Endothelial cell of umbilical vein (primary cell): ENCODE results near the gene DNAJC30. TPM values are rescaled to one million over a fixed set of nuclear protein-coding genes. Genes with fewer than 3 reads are reported as not detected.

Source experiments
- BruUV-seq: library from RNA; stranded (reverse); fragments of 400-500 nt; replicated peaks from 2 replicates; lab custom pipeline; 2021; lab: Mats Ljungman, UMichigan
- CTCF ChIA-PET: fragments of 300-600, 350-600 bp; sonication (Branson Sonifier 250); formaldehyde crosslinking; loops from one replicate; lab custom pipeline; 2021; ENCODE audit warnings: antibody characterized with exemption, inconsistent platforms; lab: Charles Lee
- POLR2A ChIA-PET: fragments of 300-600, 350-600 bp; sonication (Branson Sonifier 250); formaldehyde crosslinking; loops from one replicate; lab custom pipeline; 2021; ENCODE audit warnings: antibody characterized with exemption, inconsistent platforms; lab: Charles Lee
- DNase-seq: peaks from one replicate; pipeline ENCODE4 v3.0.0-alpha.2; 2011; ENCODE audit warnings: low read depth, low spot score
- FAIRE-seq: peaks from 2 replicates; lab custom pipeline; 2011; peaks lifted over from hg19 to GRCh38; lab: Jason Lieb, UNC
- H2AFZ ChIP-seq: 2 replicates; pipeline ENCODE4 v1.6.0; 2012; ENCODE audit warnings: low read depth, low read length, control low read depth, inconsistent platforms
- H3K27ac ChIP-seq: 2 replicates; pipeline ENCODE4 v1.5.1; 2011; ENCODE audit warnings: low read depth, mild to moderate bottlenecking, control low read depth, low read length, moderate library complexity; ENCODE audit not compliant: insufficient read depth
- H3K27me3 ChIP-seq, 2 experiments: 2 replicates each; pipeline versions ENCODE4 v1.6.0 to v1.6.1; 2011; ENCODE audit warnings: low read length in 2 of 2, mixed read lengths in 1 of 2; ENCODE audit not compliant: control insufficient read depth in 2 of 2, insufficient read depth in 2 of 2
- H3K36me3 ChIP-seq, 2 experiments: 2 replicates in 1 of 2; 3 replicates in 1 of 2; pipeline ENCODE4 v1.5.1; 2011; ENCODE audit warnings: low read length in 2 of 2, mild to moderate bottlenecking in 1 of 2, moderate library complexity in 1 of 2; ENCODE audit not compliant: control insufficient read depth in 2 of 2, insufficient read depth in 2 of 2; ENCODE audit errors: extremely low read depth in 1 of 2
- H3K4me1 ChIP-seq: 3 replicates; pipeline ENCODE4 v1.5.1; 2011; ENCODE audit warnings: mild to moderate bottlenecking, low read length; ENCODE audit not compliant: control insufficient read depth, insufficient read depth; ENCODE audit errors: extremely low read depth
- H3K4me2 ChIP-seq: 2 replicates; pipeline ENCODE4 v1.6.1; 2011; ENCODE audit warnings: low read length, control low read depth, mixed read lengths; ENCODE audit not compliant: insufficient read depth
- H3K4me3 ChIP-seq, 3 experiments: fragments of 200-600 bp in 1 of 3; sonication (generic), shearing (Covaris generic) in 1 of 3; replicated peaks in 1 of 3; 2 replicates each; pipeline ENCODE4 v1.5.1; 2011 to 2016; ENCODE audit warnings: control low read depth in 3 of 3, low read length in 3 of 3, mild to moderate bottlenecking in 2 of 3, inconsistent platforms in 1 of 3, low read depth in 1 of 3, moderate library complexity in 1 of 3; ENCODE audit not compliant: insufficient read depth in 1 of 3
- H3K79me2 ChIP-seq: 2 replicates; pipeline ENCODE4 v1.6.0; 2012; ENCODE audit warnings: low read length, inconsistent platforms; ENCODE audit not compliant: control insufficient read depth, insufficient read depth
- H3K9ac ChIP-seq: replicated peaks from 2 replicates; pipeline ENCODE3; 2011; ENCODE audit warnings: low read length, control low read depth; ENCODE audit not compliant: insufficient read depth; ENCODE audit errors: extremely low read depth
- H3K9me1 ChIP-seq: replicated peaks from 3 replicates; pipeline ENCODE4 v1.6.0; 2011; ENCODE audit warnings: mild to moderate bottlenecking, low read length; ENCODE audit not compliant: control insufficient read depth, insufficient read depth; ENCODE audit errors: extremely low read depth
- H3K9me3 ChIP-seq: replicated peaks from 2 replicates; pipeline ENCODE4 v1.5.1; 2012; ENCODE audit warnings: low read length, inconsistent platforms; ENCODE audit not compliant: control insufficient read depth, insufficient read depth
- H4K20me1 ChIP-seq: replicated peaks from 2 replicates; pipeline ENCODE3; 2011; ENCODE audit warnings: mild to moderate bottlenecking, low read length; ENCODE audit not compliant: control insufficient read depth, insufficient read depth; ENCODE audit errors: extremely low read depth
- CTCF ChIP-seq, 2 donors: IDR thresholded peaks; 1 replicate in 1 of 2; 2 replicates in 1 of 2; pipeline ENCODE4 v1.5.1; 2011; ENCODE audit warnings: low read length in 2 of 2, mild to moderate bottlenecking in 2 of 2, moderate library complexity in 2 of 2, control low read depth in 1 of 2, inconsistent platforms in 1 of 2, low read depth in 1 of 2; ENCODE audit not compliant: insufficient read depth in 1 of 2; ENCODE audit errors: extremely low read depth in 1 of 2
- EZH2 ChIP-seq: IDR thresholded peaks from 2 replicates; pipeline ENCODE4 v1.6.1; 2012; ENCODE audit warnings: borderline replicate concordance, low read depth, mild to moderate bottlenecking, moderate library complexity, low read length, inconsistent platforms; ENCODE audit not compliant: severe bottlenecking
- FOS ChIP-seq: IDR thresholded peaks from 2 replicates; pipeline ENCODE4 v1.6.1; 2011; ENCODE audit warnings: mild to moderate bottlenecking, low read length, moderate library complexity, borderline replicate concordance; ENCODE audit not compliant: insufficient read depth
- GATA2 ChIP-seq: IDR thresholded peaks from 2 replicates; pipeline ENCODE4 v1.7.0; 2011; ENCODE audit warnings: low read depth, mild to moderate bottlenecking, moderate library complexity, mixed read lengths, low read length; ENCODE audit not compliant: insufficient read length, insufficient read depth
- MYC ChIP-seq: IDR thresholded peaks from one replicate; pipeline ENCODE4 v1.6.1; 2011; ENCODE audit warnings: mild to moderate bottlenecking, low read depth, low read length
- POLR2A ChIP-seq: IDR thresholded peaks from 2 replicates; pipeline ENCODE4 v1.6.1; 2012; ENCODE audit warnings: low read depth, mild to moderate bottlenecking, control low read depth, low read length
- POLR2AphosphoS5 ChIP-seq: IDR thresholded peaks from 2 replicates; pipeline ENCODE4 v1.6.1; 2012; ENCODE audit warnings: low read depth, mild to moderate bottlenecking, control low read depth, low read length, moderate library complexity; ENCODE audit not compliant: insufficient read depth
- dilution Hi-C: fragments of 300-500 bp; cut with MboI; formaldehyde crosslinking; loops from one replicate; pipeline ENCODE4 v1.15.0; 2019; ENCODE audit warnings: low sequenced_read_pairs; ENCODE audit not compliant: extremely low pct_ligation_motif_present
- intact Hi-C: fragments of 100-400 bp; cut with micrococcal nuclease; formaldehyde crosslinking; loops from one replicate; pipeline ENCODE4 v1.10.0; 2022
- polyA plus RNA-seq, 4 experiments: library from polyadenylated mRNA; depleted of rRNA in 3 of 4; stranded (reverse) in 3 of 4; unstranded in 1 of 4; fragments of >200 nt; gene quantifications; 2 replicates each; pipeline versions ENCODE4 v1.2.1 to v1.2.3, GENCODE V29; 2011 to 2012; ENCODE audit warnings: missing spikeins in 1 of 4
- total RNA-seq: library from RNA; stranded (reverse); gene quantifications from 2 replicates; pipeline ENCODE4 v1.2.3, GENCODE V29; 2021
- TF ChIP-seq, protein P1 (sequence below): IDR thresholded peaks from 2 replicates; pipeline ENCODE4 v1.6.1; 2011; ENCODE audit not compliant: insufficient read depth, insufficient read length

DNAJC30 gene
- total and polyA plus RNA-seq, 2 donors (not counting 3 experiments of a cell fraction or from before 2014, with no cell fraction given), result 10.6 to 11.9 TPM

- TF ChIP-seq GATA2 (no peak), EZH2 (no peak), POLR2A (no peak), POLR2AphosphoS5 (no peak), CTCF (IDR thresholded peaks at IDR 0.05; ENCODE audit: extremely low read depth in 1 of 2, insufficient read depth in 1 of 2, low read depth in 1 of 2, low read length in 2 of 2) (no peak), FOS (no peak), MYC (no peak)
- TF ChIP-seq, protein P1, sequence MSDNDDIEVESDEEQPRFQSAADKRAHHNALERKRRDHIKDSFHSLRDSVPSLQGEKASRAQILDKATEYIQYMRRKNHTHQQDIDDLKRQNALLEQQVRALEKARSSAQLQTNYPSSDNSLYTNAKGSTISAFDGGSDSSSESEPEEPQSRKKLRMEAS, result no peak
- Histone ChIP-seq H3K4me2 (no peak overlapping the region), H3K79me2 (no peaks in the 10 kb centered on the region), H3K27me3 (no peaks in the 10 kb centered on the region), H3K9ac (no peak overlapping the region), H3K9me1 (no peaks in the 10 kb centered on the region), H3K27ac (no peak overlapping the region), H4K20me1 (no peaks in the 10 kb centered on the region), H3K4me1 (peaks cover 9% of the 10 kb centered on the region), H3K9me3 (no peaks in the 10 kb centered on the region), H3K36me3 (peaks cover 2 to 19% of the 10 kb centered on the region in 2 experiments), H3K4me3 (no peak overlapping the region), H2AFZ (no peak overlapping the region)
- BruUV-seq, result no TSS peak
- intact Hi-C loops (no loop called here), dilution Hi-C loops (no loop called here)
- FAIRE-seq (no peak), DNase-seq (no peak)
- POLR2A ChIA-PET, result no interaction called here
- CTCF ChIA-PET, result interaction anchor here (1.5 to 3.4 kb wide), 4 partner anchors 11 to 96 kb away, joined by 8 to 15 read pairs (median 12); no protein-coding TSS in a partner anchor
Measured at GRCh38 chr7:73703225-73703624, 20.0 kb upstream of the DNAJC30 start.
